ENCODE measurements around the gene CD3E. TPM values are rescaled to one million over a fixed set of nuclear protein-coding genes. Genes with fewer than 3 reads are reported as not detected.

Gene CD3E
- polyA plus RNA-seq, 1 experiment, result not detected

- no peak for DNase-seq (ENCODE audit: low read depth, low spot score)
- Histone ChIP-seq H3K4me3 (ENCODE audit: low read depth, low read length) (no peak overlapping the region), H3K27me3 (ENCODE audit: control insufficient read depth, insufficient read depth, low read length) (peaks cover 8% of the 10 kb centered on the region), H3K27ac (ENCODE audit: low read depth, low read length) (no peak overlapping the region), H3K9me3 (ENCODE audit: control insufficient read depth, insufficient read depth, low read length) (no peaks in the 10 kb centered on the region)
- TF ChIP-seq CTCF (IDR thresholded peaks at IDR 0.05; ENCODE audit: low read depth, low read length), result no peak
- POLR2A ChIA-PET, result no interaction called here
- CTCF ChIA-PET, result no interaction called here
Measured at GRCh38 chr11:118319337-118319707, 14.8 kb downstream of the CD3E start.

- ChIA-PET CTCF (no interaction called here), POLR2A (no interaction called here)
- DNase-seq (ENCODE audit: low read depth, low spot score), result no peak
- Histone ChIP-seq H3K9me3 (ENCODE audit: control insufficient read depth, insufficient read depth, low read length) (no peaks in the 10 kb centered on the region), H3K27ac (ENCODE audit: low read depth, low read length) (no peak overlapping the region), H3K4me3 (ENCODE audit: low read depth, low read length) (no peak overlapping the region), H3K27me3 (ENCODE audit: control insufficient read depth, insufficient read depth, low read length) (no peaks in the 10 kb centered on the region)
- no peak for TF ChIP-seq CTCF (IDR thresholded peaks at IDR 0.05; ENCODE audit: low read depth, low read length)
Measured at GRCh38 chr11:118320515-118320914, 16.0 kb downstream of the CD3E start.

- ChIA-PET POLR2A (no interaction called here), CTCF (interaction anchor here (1.0 kb wide), 1 partner anchor 26 kb away, joined by 3 read pairs; no protein-coding TSS in a partner anchor)
- Histone ChIP-seq H3K4me3 (ENCODE audit: low read depth, low read length) (no peak overlapping the region), H3K27ac (ENCODE audit: low read depth, low read length) (no peak overlapping the region), H3K9me3 (ENCODE audit: control insufficient read depth, insufficient read depth, low read length) (no peaks in the 10 kb centered on the region), H3K27me3 (ENCODE audit: control insufficient read depth, insufficient read depth, low read length) (no peaks in the 10 kb centered on the region)
- TF ChIP-seq CTCF (IDR thresholded peaks at IDR 0.05; ENCODE audit: low read depth, low read length), result no peak
- no peak for DNase-seq (ENCODE audit: low read depth, low spot score)
Measured at GRCh38 chr11:118321386-118322082, 17.0 kb downstream of the CD3E start.

- TF ChIP-seq CTCF (IDR thresholded peaks at IDR 0.05; ENCODE audit: low read depth, low read length), result no peak
- Histone ChIP-seq H3K4me3 (ENCODE audit: low read depth, low read length) (no peak overlapping the region), H3K27ac (ENCODE audit: low read depth, low read length) (no peak overlapping the region), H3K9me3 (ENCODE audit: control insufficient read depth, insufficient read depth, low read length) (no peaks in the 10 kb centered on the region), H3K27me3 (ENCODE audit: control insufficient read depth, insufficient read depth, low read length) (no peaks in the 10 kb centered on the region)
- ChIA-PET CTCF (no interaction called here), POLR2A (no interaction called here)
- DNase-seq (ENCODE audit: low read depth, low spot score), result no peak
Measured at GRCh38 chr11:118322721-118323120, 18.2 kb downstream of the CD3E start.

GRCh38 chr11:118325283-118325682 lies 20.8 kb downstream of the CD3E start:
- Histone ChIP-seq H3K4me3 (ENCODE audit: low read depth, low read length) (no peak overlapping the region), H3K27me3 (ENCODE audit: control insufficient read depth, insufficient read depth, low read length) (no peaks in the 10 kb centered on the region), H3K27ac (ENCODE audit: low read depth, low read length) (no peak overlapping the region), H3K9me3 (ENCODE audit: control insufficient read depth, insufficient read depth, low read length) (no peaks in the 10 kb centered on the region)
- CTCF ChIA-PET, result no interaction called here
- no peak for TF ChIP-seq CTCF (IDR thresholded peaks at IDR 0.05; ENCODE audit: low read depth, low read length)
- POLR2A ChIA-PET, result no interaction called here
- no peak for DNase-seq (ENCODE audit: low read depth, low spot score)

All from AG04450 (cell line).